ENCODE measurements around the gene SEPTIN8.

DNA sequence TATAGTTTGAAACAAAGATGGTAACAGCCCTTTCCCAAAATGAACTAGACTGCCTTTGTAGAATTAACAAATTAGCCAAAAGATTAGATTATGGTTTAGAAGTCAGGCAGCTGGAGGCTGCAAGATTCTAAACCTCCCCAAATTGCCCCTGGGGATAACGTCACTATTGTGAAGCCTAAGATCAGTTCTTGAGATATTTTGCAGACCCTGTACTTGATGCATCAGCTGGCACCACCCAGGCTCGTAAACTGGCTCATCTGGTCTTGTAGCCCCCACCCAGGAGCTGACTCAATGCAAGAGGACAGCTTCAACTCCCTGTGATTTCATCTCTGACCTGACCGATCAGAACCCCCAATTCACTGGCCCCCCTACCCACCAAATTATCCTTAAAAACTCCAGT, 31.8 kb upstream of the SEPTIN8 start:
- TF ChIP-seq, protein P1, sequence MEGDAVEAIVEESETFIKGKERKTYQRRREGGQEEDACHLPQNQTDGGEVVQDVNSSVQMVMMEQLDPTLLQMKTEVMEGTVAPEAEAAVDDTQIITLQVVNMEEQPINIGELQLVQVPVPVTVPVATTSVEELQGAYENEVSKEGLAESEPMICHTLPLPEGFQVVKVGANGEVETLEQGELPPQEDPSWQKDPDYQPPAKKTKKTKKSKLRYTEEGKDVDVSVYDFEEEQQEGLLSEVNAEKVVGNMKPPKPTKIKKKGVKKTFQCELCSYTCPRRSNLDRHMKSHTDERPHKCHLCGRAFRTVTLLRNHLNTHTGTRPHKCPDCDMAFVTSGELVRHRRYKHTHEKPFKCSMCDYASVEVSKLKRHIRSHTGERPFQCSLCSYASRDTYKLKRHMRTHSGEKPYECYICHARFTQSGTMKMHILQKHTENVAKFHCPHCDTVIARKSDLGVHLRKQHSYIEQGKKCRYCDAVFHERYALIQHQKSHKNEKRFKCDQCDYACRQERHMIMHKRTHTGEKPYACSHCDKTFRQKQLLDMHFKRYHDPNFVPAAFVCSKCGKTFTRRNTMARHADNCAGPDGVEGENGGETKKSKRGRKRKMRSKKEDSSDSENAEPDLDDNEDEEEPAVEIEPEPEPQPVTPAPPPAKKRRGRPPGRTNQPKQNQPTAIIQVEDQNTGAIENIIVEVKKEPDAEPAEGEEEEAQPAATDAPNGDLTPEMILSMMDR (IDR thresholded peaks at IDR 0.05; ENCODE audit: insufficient read depth, low read length): no peak
- TF ChIP-seq POLR2AphosphoS5 (IDR thresholded peaks at IDR 0.05; ENCODE audit: low read depth) (no peak), GABPA (IDR thresholded peaks at IDR 0.05; ENCODE audit: low read depth) (no peak)
